Bone marrow (tissue), 2 donors: ENCODE results near the gene PCDHA8.
"Not testable (repeated sequence)": the region's sequence is repeated elsewhere in the genome, so short reads cannot be mapped to it uniquely, and the experiment has no call there.

Experiments used
- DNase-seq, 2 donors: peaks; one replicate each; lab custom pipeline; 2025; lab: John Stamatoyannopoulos, UW

The PCDHA8 gene

GRCh38 chr5:140829511-140830501 is 11.2 kb upstream of the PCDHA8 start:
- DNase-seq: not testable (repeated sequence)

- DNase-seq: no peak
Measured at GRCh38 chr5:140833993-140834392, 7.0 kb upstream of the PCDHA8 start, which contains the start of gene PCDHA7. Gene PCDHA7, plus strand, starts transcription at chr5:140834269. Its CDS starts 115 bp downstream, at chr5:140834384.

DNA sequence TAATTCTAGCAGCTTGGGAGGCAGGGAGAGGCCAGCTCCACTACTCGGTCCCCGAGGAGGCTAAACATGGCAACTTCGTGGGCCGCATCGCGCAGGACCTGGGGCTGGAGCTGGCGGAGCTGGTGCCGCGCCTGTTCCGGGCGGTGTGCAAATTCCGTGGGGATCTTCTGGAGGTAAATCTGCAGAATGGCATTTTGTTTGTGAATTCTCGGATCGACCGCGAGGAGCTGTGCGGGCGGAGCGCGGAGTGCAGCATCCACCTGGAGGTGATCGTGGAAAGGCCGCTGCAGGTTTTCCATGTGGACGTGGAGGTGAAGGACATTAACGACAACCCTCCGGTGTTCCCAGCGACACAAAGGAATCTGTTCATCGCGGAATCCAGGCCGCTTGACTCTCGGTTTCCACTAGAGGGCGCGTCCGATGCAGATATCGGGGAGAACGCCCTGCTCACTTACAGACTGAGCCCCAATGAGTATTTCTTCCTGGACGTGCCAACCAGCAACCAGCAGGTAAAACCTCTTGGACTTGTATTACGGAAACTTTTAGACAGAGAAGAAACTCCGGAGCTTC is 6.5 kb upstream of the PCDHA8 start:
- not testable (repeated sequence) for DNase-seq

DNA sequence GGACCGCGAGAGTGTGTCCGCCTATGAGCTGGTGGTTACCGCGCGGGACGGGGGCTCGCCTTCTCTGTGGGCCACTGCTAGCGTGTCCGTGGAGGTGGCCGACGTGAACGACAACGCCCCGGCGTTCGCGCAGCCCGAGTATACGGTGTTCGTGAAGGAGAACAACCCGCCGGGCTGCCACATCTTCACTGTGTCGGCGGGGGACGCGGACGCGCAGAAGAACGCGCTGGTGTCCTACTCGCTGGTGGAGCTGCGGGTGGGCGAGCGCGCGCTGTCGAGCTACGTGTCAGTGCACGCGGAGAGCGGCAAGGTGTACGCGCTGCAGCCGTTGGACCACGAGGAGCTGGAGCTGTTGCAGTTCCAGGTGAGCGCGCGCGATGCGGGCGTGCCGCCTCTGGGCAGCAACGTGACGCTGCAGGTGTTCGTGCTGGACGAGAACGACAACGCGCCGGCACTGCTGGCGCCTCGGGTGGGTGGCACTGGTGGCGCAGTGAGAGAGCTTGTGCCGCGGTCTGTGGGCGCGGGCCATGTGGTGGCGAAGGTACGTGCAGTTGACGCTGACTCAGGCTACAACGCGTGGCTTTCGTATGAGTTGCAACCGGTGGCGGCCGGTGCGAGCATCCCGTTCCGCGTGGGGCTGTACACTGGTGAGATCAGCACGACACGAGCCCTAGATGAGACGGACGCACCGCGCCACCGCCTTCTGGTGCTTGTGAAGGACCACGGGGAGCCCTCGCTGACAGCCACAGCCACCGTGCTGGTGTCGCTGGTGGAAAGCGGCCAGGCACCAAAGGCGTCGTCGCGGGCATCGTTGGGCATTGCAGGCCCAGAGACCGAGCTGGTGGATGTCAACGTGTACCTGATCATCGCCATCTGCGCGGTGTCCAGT is 5.1 kb upstream of the PCDHA8 start:
- no peak for DNase-seq

- DNase-seq: no peak
Measured at GRCh38 chr5:140842798-140843733, 2.1 kb downstream of the PCDHA8 start.

- not testable (repeated sequence) for DNase-seq
Measured at GRCh38 chr5:140848139-140849102, 7.4 kb downstream of the PCDHA8 start, which contains the start of gene PCDHA9. Gene PCDHA9, plus strand, starts transcription at chr5:140848382. Its CDS starts 114 bp downstream, at chr5:140848496.

GRCh38 chr5:140849831-140850634 is 9.0 kb downstream of the PCDHA8 start:
- not testable (repeated sequence) for DNase-seq

- DNase-seq: no peak
Measured at GRCh38 chr5:140855772-140856674, 15.0 kb downstream of the PCDHA8 start, which contains the start of gene PCDHA10. Gene PCDHA10, plus strand, starts transcription at chr5:140855897. Its CDS starts 152 bp downstream, at chr5:140856049.

GRCh38 chr5:140857177-140857986 is 16.4 kb downstream of the PCDHA8 start:
- DNase-seq: no peak

DNA sequence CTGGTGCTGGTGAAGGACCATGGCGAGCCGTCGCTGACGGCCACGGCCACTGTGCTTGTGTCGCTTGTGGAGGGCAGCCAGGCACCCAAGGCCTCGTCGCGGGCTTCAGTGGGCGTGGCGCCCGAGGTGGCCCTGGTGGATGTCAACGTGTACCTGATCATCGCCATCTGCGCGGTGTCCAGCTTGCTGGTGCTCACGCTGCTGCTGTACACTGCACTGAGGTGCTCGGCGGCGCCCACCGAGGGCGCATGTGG is 16.9 kb downstream of the PCDHA8 start:
- no peak for DNase-seq

DNA sequence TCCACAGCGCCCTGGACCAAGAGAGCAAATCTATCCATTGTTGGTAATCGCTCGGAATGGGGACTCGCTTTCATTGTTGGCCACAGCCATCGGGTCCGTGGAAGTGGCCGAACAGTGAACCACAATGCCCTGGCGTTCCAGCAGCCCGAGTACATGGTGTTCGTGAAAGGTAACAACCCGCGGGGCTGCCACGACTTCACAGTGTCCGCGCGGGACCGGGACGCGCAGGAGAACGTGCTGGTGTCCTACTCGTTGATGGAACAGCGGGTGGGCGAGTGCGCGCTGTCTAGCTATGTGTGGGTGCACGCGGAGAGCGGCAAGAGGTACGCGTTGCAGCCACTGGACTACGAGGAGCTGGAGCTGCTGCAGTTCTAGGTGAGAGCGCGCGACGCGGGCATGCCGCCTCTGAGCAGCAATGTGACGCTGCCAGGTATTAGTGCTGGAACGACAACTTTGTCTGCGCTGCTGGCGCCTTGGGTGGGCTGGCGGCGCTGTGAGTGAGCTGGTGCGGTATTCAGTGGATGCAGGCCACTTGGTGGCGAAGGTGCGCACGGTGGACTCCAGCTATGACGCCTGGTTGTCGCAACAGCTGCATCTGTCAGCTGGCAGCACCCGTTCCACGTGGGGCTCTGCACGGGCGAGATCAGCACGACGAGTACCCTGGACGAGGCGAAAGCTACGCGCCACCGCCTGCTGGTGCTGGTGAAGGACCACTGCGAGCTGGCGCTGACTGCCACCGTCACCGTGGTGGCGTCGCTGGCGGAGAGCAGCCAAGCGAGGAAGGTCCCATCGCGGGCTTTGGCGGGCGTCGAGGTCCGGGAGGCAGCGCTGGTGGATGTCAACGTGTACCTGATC is 21.7 kb downstream of the PCDHA8 start:
- DNase-seq: no peak

- no peak for DNase-seq
Measured at GRCh38 chr5:140868721-140869554, 28.0 kb downstream of the PCDHA8 start, which contains the start of gene PCDHA11. Gene PCDHA11, plus strand, starts transcription at chr5:140868957. Its CDS starts 147 bp downstream, at chr5:140869104.

DNA sequence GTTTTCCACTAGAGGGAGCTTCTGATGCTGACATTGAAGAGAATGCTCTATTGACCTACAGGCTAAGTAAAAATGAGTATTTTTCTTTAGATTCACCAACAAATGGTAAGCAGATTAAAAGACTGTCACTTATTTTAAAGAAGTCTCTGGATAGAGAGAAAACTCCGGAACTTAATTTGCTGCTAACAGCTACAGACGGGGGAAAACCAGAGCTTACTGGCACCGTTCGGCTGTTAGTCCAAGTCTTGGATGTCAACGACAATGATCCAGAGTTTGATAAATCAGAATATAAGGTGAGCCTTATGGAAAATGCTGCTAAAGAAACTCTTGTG is 28.5 kb downstream of the PCDHA8 start:
- no peak for DNase-seq

DNA sequence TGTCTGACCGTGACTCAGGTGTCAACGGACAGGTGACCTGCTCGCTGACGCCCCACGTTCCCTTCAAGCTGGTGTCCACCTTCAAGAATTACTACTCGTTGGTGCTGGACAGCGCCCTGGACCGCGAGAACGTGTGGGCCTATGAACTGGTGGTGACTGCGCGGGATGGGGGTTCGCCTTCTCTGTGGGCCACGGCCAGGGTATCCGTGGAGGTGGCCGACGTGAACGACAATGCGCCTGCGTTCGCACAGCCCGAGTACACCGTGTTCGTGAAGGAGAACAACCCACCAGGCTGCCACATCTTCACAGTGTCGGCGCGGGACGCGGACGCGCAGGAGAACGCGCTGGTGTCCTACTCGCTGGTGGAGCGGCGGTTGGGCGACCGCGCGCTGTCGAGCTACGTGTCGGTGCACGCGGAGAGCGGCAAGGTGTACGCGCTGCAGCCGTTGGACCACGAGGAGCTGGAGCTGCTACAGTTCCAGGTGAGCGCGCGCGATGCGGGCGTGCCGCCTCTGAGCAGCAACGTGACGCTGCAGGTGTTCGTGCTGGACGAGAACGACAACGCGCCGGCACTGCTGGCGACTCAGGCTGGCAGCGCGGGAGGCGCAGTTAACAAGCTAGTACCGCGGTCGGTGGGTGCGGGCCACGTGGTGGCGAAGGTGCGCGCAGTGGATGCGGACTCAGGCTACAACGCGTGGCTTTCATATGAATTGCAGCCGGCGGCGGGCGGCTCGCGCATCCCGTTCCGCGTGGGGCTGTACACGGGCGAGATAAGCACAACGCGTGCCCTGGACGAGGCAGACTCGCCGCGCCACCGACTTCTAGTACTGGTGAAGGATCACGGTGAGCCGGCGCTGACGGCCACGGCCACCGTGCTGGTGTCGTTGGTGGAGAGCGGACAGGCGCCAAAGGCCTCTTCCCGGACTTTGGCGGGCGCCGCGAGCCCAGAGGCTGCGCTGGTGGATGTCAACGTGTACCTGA is 29.5 kb downstream of the PCDHA8 start:
- DNase-seq: no peak
